HL-60 (cell line): Measurements from ENCODE around the gene CLCN3.

Source experiments
- DNase-seq, 2 experiments: peaks; one replicate each; pipeline ENCODE4 v3.0.0-alpha.2; 2010 to 2020; ENCODE audit warnings: low read depth in 1 of 2, low spot score in 1 of 2
- H3K27ac ChIP-seq: fragments of 250-450 bp; sonication (Bioruptor Pico); replicated peaks from 2 replicates; pipeline ENCODE4 v1.5.1; 2020; ENCODE audit warnings: mild to moderate bottlenecking, moderate library complexity
- H3K27me3 ChIP-seq: fragments of 250-450 bp; sonication (Bioruptor Pico); 2 replicates; pipeline ENCODE4 v1.5.1; 2021; ENCODE audit warnings: mild to moderate bottlenecking, moderate library complexity; ENCODE audit not compliant: insufficient read depth, poor library complexity, severe bottlenecking
- H3K4me3 ChIP-seq: replicated peaks from 2 replicates; pipeline ENCODE4 v1.5.1; 2011; ENCODE audit warnings: mild to moderate bottlenecking, control low read depth, low read length; ENCODE audit not compliant: insufficient read depth
- CTCF ChIP-seq: IDR thresholded peaks from one replicate; pipeline ENCODE4 v1.5.1; 2011; ENCODE audit warnings: low read length, control low read depth, inconsistent platforms; ENCODE audit not compliant: insufficient read depth
- GABPA ChIP-seq: IDR thresholded peaks from 2 replicates; pipeline ENCODE4 v1.6.1; 2012; ENCODE audit warnings: low read depth
- POLR2AphosphoS5 ChIP-seq: IDR thresholded peaks from 2 replicates; pipeline ENCODE4 v1.6.1; 2012; ENCODE audit warnings: low read depth
- REST ChIP-seq: IDR thresholded peaks from 2 replicates; pipeline ENCODE4 v1.6.1; 2012; ENCODE audit warnings: low read depth; ENCODE audit not compliant: insufficient replicate concordance
- SPI1 ChIP-seq: IDR thresholded peaks from 2 replicates; pipeline ENCODE4 v1.6.1; 2012; ENCODE audit warnings: low read depth, mild to moderate bottlenecking, borderline replicate concordance

The CLCN3 gene

GRCh38 chr4:169741569-169741968 lies 121.2 kb downstream of the CLCN3 start:
- TF ChIP-seq SPI1 (no peak), CTCF (no peak), GABPA (no peak), POLR2AphosphoS5 (no peak), REST (no peak)
- Histone ChIP-seq H3K4me3 (no peak overlapping the region), H3K27ac (no peak overlapping the region), H3K27me3 (no peaks in the 10 kb centered on the region)
- no peak for DNase-seq

DNA sequence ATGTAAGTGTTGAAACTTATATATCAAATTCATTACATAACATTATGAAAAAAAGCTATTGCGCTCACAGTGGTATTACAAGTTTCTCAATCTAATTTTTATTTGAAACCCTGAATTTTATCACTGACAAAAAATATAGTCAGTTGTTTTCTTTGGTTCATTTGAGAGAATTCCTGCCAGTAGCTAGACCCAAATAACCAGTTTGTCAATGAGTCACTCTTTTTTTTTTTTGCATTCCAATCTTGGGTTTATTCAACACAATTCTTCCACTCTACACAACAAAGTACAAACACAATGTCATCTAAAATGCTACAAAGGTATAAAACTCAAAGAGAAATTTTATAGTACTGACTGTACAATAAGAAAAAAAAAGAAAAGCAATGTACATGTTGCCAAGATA lies 124.2 kb downstream of the CLCN3 start:
- no peak overlapping the region for H3K27ac ChIP-seq
- H3K4me3 ChIP-seq, result no peak overlapping the region
- DNase-seq, result no peak
- TF ChIP-seq GABPA (no peak), REST (no peak), SPI1 (no peak), CTCF (no peak), POLR2AphosphoS5 (no peak)
- no peaks in the 10 kb centered on the region for H3K27me3 ChIP-seq

GRCh38 chr4:169745291-169745690 lies 124.9 kb downstream of the CLCN3 start:
- no peak for DNase-seq
- Histone ChIP-seq H3K27ac (no peak overlapping the region), H3K27me3 (no peaks in the 10 kb centered on the region), H3K4me3 (no peak overlapping the region)
- TF ChIP-seq REST (no peak), CTCF (no peak), POLR2AphosphoS5 (no peak), SPI1 (no peak), GABPA (no peak)
